Limb (tissue), 2 donors: Measurements from ENCODE around the gene TMEFF1.

Source experiments
- DNase-seq, 2 donors: peaks; one replicate each; pipeline ENCODE4 v3.0.0-alpha.2; 2016; ENCODE audit errors: extremely low spot score in 2 of 2

The TMEFF1 gene

DNA sequence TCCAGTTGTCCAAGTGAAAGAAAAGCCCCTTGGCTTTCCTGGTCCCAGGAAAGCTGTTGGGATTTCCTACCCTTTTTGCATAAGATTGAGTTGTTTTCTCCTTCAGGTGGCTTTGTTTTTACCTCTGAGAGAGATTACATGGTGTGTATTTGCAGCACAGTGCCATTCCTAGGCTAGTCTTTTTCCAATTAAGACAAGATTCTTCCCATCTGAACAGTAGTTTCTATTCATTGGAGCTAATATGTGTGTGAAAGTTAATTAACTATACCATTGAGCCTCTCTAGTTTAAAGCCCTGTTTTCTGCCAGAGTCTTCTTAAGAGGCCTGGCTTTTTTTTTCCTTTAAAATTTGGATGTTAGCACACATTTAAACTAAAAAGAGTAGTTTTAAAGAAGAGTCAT is 25.9 kb upstream of the TMEFF1 start:
- no peak for DNase-seq

DNA sequence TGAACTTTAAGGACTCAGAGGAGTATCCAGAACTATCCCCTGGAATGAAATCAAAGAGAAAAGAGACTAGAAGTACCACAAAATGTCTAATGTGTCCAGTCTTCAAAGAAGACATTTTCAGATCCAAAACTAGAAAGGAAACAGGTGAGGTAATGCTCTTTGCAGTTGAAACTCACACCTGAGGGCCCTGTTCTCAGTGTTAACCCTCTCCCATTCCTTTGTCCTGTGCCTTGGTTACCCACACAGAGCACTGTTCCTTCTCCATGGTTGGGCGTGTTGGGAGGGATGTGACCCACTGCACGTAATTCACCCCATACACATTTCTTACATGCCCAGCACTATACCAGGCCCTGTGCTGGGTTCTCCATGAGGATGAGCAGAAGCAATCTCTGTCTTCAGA is 24.7 kb upstream of the TMEFF1 start:
- no peak for DNase-seq

DNA sequence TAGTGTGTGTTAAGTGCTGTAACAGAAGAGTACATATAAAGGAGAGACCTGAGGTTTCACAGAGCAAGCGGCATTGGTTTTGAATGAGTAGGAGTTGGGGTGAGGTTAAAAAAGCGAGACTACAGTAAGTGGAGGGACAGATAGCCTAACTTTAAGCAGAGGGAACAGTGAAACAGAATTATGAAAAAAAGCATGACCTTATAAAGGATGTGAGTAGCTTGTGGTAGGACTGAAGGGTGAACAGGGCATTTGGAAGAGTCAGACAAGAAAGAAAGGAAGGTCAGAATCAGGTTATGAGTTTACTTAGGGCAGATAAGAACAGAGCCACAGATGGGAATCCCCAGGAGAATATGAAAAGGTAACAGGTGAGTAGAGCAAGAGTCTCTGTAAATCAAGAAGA is 23.5 kb upstream of the TMEFF1 start:
- DNase-seq: no peak

DNA sequence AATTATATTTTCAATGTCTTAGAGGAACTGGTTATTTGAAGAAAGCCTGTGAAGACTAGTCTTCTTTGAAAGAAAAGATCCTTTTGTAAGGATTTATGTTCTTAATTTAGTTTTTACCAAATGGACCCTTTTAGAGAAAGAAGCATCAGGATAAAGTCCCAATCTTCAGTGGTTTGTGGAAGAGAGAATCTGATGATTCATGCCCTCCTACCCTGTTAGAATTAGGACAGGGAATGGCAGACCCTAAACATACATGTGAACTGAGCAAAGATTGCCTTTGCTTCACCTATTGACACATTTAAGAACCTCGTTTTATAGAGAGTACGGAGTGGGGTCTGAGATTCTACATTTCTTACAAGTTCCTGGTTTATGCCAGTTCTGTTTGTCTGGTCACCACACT is 20.1 kb upstream of the TMEFF1 start:
- no peak for DNase-seq

DNA sequence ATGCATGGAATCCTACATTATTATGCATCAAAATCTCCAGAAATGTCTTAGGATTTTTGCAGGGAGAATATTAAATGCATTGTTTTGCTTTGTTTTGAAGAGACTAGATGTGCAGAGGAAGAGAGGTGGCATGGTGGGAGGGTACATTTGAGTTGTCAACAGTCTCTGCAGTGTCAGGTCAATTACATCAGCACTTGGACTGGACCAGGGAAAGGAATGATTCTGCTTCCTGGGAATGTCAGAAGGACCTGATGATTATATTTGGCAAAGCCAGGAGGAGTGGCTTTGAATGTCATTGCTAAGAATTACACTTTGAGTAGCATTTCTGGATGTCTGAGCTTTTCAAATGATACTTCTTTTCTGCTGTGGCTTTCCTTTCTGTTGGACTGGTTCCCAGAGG is 17.5 kb upstream of the TMEFF1 start:
- no peak for DNase-seq

DNA sequence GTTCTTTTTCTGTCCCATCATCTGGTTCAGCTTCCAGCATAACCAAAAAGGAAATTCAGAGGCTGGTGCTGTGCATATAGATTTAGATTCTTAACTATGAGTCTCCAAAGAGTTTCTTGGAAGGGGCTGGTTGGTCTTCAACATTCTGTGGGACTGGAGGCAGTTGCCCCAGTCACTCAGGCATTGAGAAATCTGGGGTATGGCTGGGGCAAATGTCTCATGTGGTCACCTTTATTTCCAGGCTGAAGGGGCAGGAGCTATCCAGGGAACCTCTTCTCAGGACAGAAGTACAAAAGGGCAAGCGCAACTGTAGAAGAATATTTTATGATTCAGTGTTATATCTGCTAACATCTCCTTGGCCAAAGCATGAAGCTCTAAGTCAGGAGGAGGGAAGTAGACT is 15.4 kb upstream of the TMEFF1 start:
- no peak for DNase-seq

DNA sequence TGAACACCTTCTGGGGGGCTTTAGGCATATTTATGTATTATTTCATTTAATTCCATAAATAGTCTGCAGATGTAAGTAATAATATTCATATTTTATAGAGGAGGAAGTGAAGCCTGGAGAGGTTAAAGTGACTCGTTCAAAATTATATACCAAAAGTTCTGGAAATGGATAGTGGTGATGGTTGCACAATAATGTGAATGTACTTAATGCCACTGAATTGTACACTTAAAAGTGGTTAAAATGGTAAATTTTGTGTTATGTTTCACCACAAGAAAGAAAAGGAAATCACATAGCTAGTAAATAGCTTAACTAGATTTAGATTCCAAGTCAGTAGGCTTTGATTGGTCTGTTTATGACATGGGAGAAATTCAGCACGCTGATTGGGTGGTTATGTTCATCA is 13.0 kb upstream of the TMEFF1 start:
- DNase-seq: no peak

DNA sequence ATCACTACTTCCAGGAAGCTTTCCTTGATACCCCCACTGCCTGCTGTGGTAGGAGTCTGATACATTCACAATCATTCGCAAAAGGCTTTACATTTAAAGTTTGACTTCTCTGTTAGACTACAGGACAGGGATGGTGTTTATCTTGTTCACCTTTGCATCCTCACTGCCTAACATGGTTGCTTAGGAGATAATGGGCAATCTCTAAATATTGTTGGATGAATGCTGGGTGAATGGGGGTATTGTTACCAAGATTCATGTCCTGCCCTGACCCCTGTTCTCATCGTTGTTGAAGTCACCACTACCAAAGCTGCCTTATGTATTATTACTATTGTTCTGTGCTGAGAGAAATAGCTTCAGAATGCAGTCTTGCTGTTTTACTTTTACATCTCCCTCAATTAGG is 7.7 kb upstream of the TMEFF1 start:
- no peak for DNase-seq

DNA sequence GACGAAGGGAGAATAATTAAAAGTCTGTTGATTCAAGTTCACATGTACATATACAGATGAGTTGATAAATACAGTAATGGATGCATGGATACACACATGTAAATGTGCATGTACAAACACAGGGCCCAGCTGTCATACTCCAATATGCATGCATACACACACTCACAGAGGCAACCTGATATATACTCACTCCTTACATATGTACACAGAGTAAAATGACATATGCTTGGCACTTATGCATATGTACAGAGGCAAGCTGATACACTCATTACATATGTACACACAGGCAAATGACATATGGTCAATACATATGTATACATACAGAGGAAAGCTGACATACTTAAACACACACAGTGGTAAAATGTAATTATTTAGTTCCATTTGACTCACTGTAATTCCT is 7.2 kb upstream of the TMEFF1 start:
- no peak for DNase-seq

DNA sequence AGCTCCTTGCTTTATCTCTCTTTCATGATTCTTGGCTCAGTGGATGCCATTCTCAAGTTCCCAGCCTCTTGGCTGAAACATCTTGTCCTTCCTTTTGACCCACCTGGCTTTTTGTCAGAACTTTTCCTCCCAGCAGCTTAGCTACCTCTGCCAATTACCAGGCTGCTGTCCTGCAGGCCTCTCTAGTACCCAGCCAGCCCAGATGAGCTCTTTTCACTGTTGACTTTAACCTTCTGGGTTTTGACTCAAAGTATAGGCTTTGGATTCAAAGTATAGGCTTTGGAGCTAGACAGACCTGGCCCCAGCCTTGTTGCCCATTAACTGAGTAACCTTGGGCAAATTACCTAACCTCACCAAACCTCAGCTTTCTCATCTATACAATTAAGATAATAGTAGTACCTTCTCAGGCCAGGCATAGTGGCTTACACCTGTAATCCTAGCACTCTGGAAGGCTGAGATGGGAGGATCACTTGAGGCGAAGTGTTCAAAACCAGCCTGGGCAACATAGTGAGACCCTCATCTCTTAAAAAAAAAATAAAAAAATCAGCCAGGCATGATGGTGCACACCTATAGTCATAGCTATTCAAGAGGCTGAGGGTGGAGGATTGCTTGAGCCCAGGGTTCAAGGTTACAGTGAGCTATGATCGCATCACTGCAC is 6.6 kb upstream of the TMEFF1 start:
- DNase-seq: no peak

DNA sequence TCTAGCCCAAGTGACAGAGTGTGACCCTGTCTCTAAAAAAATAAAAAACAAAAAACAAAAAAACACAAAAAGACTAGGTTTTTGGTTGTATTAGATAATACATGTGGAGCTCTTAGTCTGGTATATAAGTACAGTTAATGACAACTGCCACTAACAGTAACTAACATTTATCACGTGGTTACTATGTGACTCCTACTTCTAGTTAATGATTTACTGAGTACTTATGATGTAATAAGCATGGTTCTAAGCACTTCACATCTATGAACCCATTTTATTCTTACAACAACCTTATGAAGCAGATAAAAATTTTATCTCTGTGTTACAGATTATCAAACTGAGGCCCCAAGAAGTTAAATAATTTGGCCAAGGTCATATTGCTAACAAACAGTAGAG is 6.1 kb upstream of the TMEFF1 start:
- no peak for DNase-seq

DNA sequence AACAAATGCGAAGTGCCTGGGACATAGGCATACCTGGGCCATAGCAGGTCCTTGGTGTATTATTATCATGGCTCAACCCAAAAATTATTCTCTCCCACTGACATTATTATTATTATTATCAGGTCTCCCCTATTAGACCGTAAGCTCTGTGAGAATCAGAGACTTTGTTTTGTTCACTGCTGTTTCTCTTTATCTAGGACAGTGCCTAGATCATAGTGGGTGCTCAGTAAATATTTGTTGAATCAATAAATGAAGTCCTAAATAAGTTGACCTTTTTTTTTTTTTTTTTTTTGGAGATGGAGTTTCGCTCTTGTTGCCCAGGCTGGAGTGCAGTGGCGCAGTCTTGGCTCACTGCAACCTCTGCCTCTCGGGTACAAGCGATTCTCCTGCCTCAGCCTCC is 4.9 kb upstream of the TMEFF1 start:
- no peak for DNase-seq

DNA sequence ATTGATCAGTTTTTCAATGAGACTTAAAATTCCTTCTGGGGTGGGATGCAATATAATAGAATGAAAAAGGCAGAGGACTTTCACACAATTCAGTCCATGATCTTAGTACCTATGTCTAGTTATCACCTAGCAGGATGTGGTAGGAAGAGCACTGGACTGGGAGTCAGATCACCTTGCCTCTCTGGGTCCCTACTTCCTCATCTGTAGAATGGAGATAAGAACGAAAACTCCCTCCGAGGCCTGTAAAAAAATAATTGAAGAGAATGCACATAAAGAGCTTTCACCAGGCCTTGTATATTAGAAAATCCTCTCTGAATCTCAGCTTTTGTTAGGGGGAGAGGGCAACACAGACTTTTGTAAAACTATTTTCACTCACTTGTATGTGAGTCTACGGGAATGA is 681 bp upstream of the TMEFF1 start:
- no peak for DNase-seq

DNA sequence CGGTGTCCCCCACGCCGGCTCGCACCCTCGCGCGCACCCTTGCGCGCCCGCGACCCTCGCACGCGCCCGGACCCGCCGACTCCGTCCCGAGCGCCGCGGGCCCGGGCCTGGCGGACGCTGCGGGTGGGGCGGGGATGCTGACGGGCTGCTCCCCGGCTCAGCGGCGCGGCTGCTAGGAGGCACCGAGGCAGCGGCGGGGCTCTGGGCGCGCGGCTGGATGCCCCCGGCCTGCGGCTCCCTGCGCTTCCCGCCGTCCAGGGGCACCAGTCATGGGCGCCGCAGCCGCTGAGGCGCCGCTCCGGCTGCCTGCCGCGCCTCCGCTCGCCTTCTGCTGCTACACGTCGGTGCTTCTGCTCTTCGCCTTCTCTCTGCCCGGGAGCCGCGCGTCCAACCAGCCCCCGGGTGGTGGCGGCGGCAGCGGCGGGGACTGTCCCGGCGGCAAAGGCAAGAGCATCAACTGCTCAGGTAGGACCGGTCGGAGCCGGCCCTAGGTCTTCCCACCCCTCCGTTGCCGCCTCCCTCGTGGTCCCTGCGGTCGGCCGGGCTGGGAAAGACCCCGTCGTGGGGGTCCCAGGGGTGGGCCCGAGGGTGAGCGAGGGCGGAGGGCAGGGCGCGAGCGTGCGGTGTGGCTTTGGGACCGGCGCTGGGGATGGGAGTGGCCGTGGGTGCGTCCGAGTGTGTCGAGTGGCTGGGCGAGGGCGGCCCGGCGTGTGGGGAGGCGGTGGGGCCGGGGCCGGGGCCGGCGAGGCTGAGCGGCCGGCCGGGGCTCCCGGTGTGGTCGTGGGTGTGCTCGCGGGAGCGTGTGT is 530 bp downstream of the TMEFF1 start:
- DNase-seq: peak; percentile 16 to 72

DNA sequence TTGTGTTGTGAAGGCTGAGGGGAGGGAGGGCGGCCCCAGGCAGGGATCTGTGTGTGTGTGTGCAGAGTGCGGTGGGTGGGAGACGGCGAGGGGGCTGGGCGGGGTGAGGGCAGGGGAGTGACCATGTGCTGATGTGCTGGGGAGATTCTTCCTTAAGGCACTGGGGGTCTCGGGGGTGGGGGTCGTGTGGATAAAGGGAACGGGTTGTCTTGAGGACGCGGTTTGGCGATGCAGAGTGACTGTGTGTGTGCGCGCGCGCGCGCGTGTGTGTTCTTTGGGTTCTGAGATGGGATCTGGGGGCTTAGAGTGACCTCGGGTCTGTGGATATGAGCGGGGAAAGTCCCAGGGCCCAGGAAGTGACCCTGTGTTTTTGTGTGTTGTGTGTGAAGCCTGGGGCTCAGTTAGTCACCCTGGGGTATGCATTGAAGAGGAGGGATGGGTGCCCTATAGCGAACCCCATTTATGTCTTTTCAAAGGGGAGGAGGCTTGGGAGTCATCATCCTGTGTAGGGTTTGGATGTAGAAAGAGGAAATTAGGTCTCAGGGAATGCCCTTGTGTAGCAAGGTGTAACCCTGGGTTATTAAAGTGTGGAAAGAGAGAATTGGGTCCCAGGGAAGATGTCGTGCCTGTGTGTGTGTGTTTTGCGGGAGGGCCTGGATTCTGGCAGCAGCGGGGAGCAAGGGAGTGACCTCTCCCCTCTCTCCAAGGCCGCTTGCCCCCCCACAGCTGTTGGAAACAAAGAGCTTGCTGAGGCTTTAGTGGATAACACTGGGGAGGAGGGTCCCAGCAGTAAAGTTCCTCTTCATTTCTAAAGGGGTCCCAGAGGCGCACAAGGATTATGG is 1.4 kb downstream of the TMEFF1 start:
- no peak for DNase-seq

DNA sequence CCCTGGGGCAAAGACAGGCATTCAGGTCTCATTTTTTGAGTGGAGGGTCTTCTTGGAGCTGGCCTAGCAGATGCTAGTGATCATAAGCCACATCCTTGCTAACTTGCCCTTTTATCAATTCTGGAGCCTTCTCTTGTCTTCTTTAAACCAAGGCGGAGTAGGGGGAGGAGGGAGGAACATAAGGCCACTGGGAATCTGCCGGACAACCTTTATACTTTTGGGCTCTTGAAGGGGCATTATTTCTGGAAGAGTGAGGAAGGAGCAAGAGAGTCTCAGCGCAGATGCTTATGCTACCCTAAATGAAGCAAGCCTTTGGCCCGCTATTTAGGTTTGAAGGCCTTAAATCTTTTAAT is 2.0 kb downstream of the TMEFF1 start:
- DNase-seq: no peak

DNA sequence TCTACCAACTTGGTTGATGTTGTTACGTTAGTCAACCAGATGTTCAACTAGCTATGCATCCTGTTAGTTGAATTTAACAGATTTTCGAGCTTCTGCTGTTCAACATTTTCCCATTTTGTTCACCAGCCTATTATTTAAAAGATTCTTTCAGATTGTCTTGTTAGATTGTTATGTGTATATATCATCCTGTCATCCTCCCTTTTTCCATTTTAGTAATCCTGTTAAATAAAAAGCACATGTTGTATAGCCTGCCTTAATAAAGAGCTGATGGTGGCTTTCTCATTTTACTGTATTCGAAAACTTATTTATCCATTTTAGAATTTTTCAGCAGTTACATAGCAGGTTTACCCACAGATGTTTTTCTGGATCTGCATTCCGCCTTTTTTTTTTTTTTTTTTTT is 4.3 kb downstream of the TMEFF1 start:
- peak in 1 of 2 donors; percentile 24 for DNase-seq

DNA sequence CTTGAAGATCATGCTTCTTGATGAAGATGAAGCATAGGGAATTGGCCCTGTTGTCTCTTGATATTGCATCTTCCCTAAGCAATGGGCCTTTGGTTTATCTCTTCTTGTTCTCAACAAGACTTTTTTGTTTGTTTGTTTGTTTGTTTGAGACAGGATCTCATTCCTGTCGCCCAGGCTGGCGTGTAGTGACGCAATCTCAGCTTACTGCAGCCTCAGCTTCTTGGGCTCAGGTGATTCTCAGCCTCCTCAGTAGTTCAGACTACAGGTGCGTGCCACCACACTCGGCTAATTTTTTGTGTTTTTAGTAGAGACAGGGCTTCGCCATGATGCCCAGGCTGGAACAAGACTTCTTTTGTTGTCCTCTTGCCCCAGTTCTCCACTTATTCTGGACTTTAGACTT is 5.2 kb downstream of the TMEFF1 start:
- no peak for DNase-seq

DNA sequence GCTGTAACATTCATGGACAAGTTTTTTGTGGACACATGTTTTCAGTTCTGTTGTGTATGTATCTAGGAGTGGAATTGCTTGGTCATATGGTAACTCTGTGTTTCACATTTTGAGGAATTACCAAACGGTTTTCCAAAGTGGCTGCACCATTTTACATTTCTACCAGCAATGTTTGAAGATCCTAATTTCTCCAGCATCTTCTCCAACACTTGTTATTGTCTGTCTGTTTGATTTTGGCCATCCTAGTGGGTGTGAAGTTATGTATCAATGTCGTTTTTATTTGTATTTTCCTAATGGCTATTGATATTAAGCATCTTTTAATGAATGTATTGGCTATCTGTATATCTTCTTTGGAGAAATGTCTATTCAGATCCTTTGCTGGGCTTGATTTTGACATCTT is 6.9 kb downstream of the TMEFF1 start:
- DNase-seq: no peak

DNA sequence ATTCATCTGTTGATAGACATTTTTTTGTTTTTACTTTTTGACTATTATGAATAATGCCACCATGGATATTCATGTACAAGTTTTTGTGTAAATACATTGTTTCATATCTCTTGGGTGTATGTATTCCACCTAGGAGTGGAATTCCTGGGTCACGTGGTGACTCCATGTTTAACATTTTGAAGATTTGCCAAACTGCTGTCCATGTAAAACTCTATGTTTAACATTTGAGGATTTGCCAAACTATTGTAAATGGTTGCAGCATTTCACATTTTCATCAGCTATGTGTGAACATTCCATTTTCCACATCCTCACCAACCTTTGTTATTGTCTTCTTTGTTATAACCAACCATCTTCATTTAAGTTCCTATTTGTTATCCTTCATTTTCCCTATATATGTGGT is 12.2 kb downstream of the TMEFF1 start:
- DNase-seq: no peak

DNA sequence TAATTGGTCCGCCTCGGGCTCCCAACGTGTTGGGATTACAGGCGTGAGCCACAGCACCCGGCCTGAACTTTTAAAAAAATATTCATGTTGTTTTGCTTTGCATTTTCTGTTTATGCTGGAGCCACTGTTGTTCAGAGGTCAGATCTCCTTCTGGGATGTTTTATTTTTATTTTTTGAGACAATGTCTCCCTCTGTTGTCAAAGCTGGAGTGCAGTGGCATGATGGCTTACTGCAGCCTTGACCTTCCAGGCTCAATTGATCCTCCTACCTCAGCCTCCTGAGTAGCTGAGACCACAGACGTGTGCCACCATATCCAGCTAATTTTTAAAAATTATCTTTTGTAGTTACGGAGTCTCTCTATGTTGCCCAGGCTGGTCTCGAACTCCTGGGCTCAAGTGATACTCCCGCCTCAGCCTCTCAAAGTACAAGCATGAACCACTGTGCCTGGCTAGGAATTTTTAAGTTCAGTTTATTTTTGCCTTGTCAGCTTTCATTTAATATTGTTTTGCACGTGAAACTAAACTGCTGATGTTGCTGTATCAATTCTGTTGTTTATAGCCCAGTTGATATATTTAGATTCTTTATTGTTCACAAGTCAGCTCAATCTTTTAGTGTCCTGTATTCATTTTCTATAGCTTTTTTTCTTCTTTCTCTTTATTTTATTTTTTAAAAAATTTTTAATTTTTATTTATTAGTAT is 13.7 kb downstream of the TMEFF1 start:
- no peak for DNase-seq

DNA sequence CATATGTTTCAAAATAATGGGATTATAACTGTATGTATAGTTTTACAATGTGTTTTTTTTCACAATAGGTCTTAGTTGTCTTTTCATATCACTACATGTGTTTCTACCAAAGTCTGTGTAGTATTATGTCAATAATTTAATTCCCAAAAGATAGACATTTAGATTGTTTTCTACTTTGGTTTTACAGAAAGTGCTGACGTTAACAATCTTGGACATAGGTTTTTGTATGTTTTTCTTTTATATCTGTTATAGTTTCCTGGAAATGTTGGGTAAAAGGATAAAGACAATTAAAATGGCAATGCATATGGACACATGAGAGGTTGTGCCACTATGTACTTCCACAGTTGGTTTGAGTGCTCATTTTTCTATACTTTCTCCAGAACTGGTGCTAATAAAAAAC is 15.2 kb downstream of the TMEFF1 start:
- DNase-seq: no peak
